ENCODE results near the gene EOLA1. TPM values are rescaled to one million over a fixed set of nuclear protein-coding genes. Genes with fewer than 3 reads are reported as not detected.
A peak's percentile ranks its signal among the peaks of the same experiment; 100 is the strongest.

The EOLA1 gene
- total RNA-seq, 4 donors from 2014 or later = 12.9 to 20.1 (median 17.5) TPM

DNA sequence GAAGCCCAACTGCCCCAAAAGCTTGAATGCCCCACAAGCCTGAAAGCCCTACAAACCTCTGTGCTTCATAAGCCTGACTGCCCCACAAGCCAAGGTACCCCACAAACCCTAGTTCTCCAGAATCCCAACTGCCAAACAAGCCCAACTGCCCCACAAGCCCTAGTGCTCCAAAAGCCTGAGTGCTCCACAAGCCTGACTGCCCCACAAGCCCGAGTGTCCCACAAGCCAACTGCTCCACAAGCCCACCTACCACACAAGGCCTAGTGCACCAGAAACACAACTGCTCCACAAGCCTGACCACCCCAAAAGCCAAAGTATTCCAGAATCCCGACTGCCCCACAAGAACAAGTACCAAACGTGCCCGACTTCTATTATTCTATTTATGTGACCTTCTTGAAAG lies 22.5 kb downstream of the EOLA1 start:
- 99 to 100% methylated on average over 3 to 4 of the region's 4 CpGs for WGBS, 2 donors
- no peaks in the 10 kb centered on the region for H3K9me3 ChIP-seq
- no peaks in the 10 kb centered on the region for H3K27me3 ChIP-seq
- H3K27ac ChIP-seq = no peak overlapping the region
- no peak overlapping the region for H3K4me3 ChIP-seq (replicated peaks in 1 of 3)
- intact Hi-C loops (cut with DNase I) = no loop called here
- DNase-seq = no peak
- no peak for TF ChIP-seq POLR2A (IDR thresholded peaks at IDR 0.05)
- TF ChIP-seq, protein P1, sequence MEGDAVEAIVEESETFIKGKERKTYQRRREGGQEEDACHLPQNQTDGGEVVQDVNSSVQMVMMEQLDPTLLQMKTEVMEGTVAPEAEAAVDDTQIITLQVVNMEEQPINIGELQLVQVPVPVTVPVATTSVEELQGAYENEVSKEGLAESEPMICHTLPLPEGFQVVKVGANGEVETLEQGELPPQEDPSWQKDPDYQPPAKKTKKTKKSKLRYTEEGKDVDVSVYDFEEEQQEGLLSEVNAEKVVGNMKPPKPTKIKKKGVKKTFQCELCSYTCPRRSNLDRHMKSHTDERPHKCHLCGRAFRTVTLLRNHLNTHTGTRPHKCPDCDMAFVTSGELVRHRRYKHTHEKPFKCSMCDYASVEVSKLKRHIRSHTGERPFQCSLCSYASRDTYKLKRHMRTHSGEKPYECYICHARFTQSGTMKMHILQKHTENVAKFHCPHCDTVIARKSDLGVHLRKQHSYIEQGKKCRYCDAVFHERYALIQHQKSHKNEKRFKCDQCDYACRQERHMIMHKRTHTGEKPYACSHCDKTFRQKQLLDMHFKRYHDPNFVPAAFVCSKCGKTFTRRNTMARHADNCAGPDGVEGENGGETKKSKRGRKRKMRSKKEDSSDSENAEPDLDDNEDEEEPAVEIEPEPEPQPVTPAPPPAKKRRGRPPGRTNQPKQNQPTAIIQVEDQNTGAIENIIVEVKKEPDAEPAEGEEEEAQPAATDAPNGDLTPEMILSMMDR (IDR thresholded peaks at IDR 0.05) = no peak
- no peaks in the 10 kb centered on the region for H3K36me3 ChIP-seq
- peaks cover 0 to 3% of the 10 kb centered on the region in 2 donors for H3K4me1 ChIP-seq

DNA sequence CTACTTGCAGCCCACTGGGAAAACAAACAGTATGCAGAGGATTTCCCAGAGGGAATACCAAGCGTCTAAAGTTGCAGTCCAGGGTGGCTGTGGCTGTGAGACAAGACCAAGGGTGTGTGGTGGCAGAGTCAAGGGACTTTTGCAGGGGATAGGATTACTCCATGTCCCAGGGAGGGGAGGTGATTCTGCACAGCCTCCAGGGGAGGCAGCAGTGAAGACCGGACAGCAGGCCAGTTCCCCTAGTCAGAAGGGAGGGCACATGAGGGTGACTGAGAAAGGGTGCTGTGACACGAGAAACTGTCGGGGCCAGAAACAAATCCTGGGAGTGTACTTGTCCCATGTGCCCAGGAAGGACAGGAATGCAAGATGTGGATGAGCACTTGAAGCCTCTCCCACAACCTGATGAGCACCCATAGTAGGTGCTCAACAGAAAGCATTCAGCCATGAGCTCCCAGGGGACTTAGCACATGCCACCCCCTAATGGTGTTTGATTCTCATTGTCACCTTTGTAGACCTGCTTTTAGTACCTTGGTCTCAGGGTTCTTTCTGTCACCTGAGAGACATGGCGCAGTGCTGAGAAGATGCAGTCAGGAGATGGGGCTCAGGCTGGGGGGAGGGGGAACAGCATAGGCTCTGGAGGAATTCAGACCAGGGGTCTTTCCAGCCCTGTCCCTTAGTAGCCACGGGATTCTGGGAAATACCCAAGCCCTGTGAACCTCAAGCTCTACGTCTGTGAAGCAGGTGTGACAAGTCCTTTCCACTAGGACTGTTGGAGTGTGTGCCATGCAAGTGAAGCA lies 27.0 kb downstream of the EOLA1 start:
- no peaks in the 10 kb centered on the region for H3K27me3 ChIP-seq
- no peak for TF ChIP-seq POLR2A (IDR thresholded peaks at IDR 0.05)
- no peak overlapping the region for H3K4me3 ChIP-seq (replicated peaks in 1 of 3)
- WGBS, 2 donors = 69 to 85% methylated on average over 5 of the region's 7 CpGs
- DNase-seq = peak in 1 of 2 donors; percentile 2
- H3K36me3 ChIP-seq = no peaks in the 10 kb centered on the region
- peaks cover 0 to 3% of the 10 kb centered on the region in 2 donors for H3K4me1 ChIP-seq
- no peaks in the 10 kb centered on the region for H3K9me3 ChIP-seq
- H3K27ac ChIP-seq = peak overlapping the region in 1 of 3 donors; percentile 29
- intact Hi-C loops (cut with DNase I) = no loop called here

DNA sequence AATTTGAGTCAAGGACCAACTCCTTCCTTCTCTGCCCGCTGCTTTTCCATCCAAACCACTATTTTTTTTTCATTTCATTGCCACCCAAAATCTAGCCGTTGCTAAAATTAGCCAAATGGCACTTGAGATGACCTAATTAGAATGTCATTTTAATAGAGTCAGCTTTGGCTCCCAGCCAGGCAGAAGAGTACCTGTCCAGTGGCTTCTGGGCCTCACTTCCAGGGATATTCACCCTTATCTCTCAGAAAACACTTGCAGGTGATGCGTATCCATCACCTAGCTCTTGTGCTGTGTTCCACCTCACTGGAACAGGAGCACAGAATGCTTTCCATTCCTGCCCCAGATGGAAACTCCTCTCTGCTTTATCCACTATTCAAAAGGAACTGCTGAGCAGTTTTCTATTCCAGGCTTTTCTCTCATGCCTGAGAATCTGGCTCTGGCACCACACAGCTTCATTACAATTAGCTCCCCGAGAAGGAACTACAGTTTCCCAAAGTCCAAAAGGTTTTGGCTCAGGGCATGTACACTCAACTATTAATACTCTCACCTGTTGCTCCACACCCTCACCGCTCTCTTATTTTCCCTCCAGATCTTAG lies 28.0 kb downstream of the EOLA1 start:
- Histone ChIP-seq H3K27ac (peak overlapping the region in 2 of 3 donors; percentile 21 to 29), H3K36me3 (no peaks in the 10 kb centered on the region), H3K27me3 (no peaks in the 10 kb centered on the region), H3K4me3 (replicated peaks in 1 of 3) (no peak overlapping the region), H3K4me1 (peaks cover 0 to 3% of the 10 kb centered on the region in 2 donors), H3K9me3 (no peaks in the 10 kb centered on the region)
- intact Hi-C loops (cut with DNase I) = no loop called here
- WGBS, 2 donors = 45 to 53% methylated on average over 5 of the region's 5 CpGs
- TF ChIP-seq POLR2A (IDR thresholded peaks at IDR 0.05) = no peak
- TF ChIP-seq, protein P1 (IDR thresholded peaks at IDR 0.05) = no peak
- DNase-seq = peak; percentile 59 to 60

DNA sequence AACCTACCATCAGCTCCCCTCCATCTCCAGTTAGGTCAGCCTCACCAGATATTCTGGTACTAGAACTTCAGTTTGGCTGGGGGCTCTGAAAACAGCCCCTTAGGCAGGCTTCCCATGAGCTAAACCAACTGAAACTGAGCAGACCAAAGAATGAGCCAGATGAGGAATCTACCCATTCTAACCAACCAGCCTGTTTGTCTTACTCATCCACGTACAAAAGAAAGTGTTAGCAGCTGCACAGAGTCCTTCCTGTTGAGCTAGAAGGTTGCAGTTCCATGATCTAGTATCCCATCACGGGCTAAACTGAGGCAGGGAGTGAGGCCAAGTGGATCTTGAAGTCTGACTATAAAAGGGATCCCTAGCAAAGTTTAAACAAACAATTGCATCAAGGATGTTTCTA lies 29.0 kb downstream of the EOLA1 start:
- 67 to 83% methylated on average over 1 to 2 of the region's 2 CpGs for WGBS, 2 donors

DNA sequence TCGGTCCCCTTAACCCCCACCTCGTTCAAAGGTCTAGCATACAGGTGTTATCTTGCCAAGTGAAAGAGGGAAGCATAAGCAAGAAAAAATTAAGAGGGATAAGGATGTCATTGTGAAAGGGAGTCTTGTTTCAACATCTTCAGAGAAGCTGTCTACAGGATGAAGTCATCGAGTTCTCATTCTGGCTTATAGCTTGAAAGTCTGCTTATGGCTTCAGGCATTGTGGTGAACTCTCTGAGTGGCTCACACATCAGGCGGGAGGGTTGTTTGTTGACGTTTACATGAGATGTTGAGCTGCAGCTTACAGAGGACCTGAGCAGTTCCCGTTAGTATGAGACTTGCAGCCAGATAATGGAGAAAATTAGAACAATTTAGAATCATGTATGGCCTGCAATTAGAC lies 29.9 kb downstream of the EOLA1 start:
- intact Hi-C loops (cut with DNase I) = no loop called here
- WGBS, 2 donors = 72 to 75% methylated on average over 4 to 6 of the region's 6 CpGs
- Histone ChIP-seq H3K4me3 (replicated peaks in 1 of 3) (no peak overlapping the region), H3K36me3 (no peaks in the 10 kb centered on the region), H3K9me3 (no peaks in the 10 kb centered on the region), H3K27ac (no peak overlapping the region), H3K4me1 (peaks cover 0 to 3% of the 10 kb centered on the region in 2 donors), H3K27me3 (no peaks in the 10 kb centered on the region)
- DNase-seq = no peak
- TF ChIP-seq, protein P1 (IDR thresholded peaks at IDR 0.05) = no peak
- no peak for TF ChIP-seq POLR2A (IDR thresholded peaks at IDR 0.05)

More for the DNA sequence above, 29.0 kb downstream of the EOLA1 start:
- Histone ChIP-seq H3K27ac (no peak overlapping the region), H3K27me3 (no peaks in the 10 kb centered on the region), H3K4me1 (peaks cover 0 to 3% of the 10 kb centered on the region in 2 donors), H3K4me3 (replicated peaks in 1 of 3) (no peak overlapping the region), H3K36me3 (no peaks in the 10 kb centered on the region), H3K9me3 (no peaks in the 10 kb centered on the region)
- no peak for DNase-seq
- intact Hi-C loops (cut with DNase I) = no loop called here
- TF ChIP-seq POLR2A (IDR thresholded peaks at IDR 0.05) = no peak
- TF ChIP-seq, protein P1 (IDR thresholded peaks at IDR 0.05) = no peak
